Brain microvascular endothelial cell (primary cell): Measurements from ENCODE around the gene RIPOR3.

Experiments
- DNase-seq: peaks from one replicate; pipeline ENCODE4 v3.0.0-alpha.2; 2020
- H3K27ac ChIP-seq: fragments of 250-450 bp; sonication (Bioruptor Pico); 2 replicates; pipeline ENCODE4 v1.5.1; 2020; ENCODE audit warnings: mild to moderate bottlenecking, moderate library complexity
- H3K27me3 ChIP-seq: fragments of 250-450 bp; sonication (Bioruptor Pico); replicated peaks from 2 replicates; pipeline ENCODE4 v1.5.1; 2020; ENCODE audit warnings: mild to moderate bottlenecking
- H3K36me3 ChIP-seq: fragments of 250-450 bp; sonication (Bioruptor Pico); replicated peaks from 2 replicates; pipeline ENCODE4 v1.5.1; 2020; ENCODE audit warnings: mild to moderate bottlenecking
- H3K4me3 ChIP-seq: 2 replicates; pipeline ENCODE4 v1.5.1; 2011; ENCODE audit warnings: low read depth, mild to moderate bottlenecking, control low read depth, low read length, moderate library complexity
- in situ Hi-C: cut with HindIII; loops from 2 replicates; pipeline ENCODE4 v1.10.0; 2017; ENCODE audit warnings: low sequenced_read_pairs, low pct_ligation_motif_present
- TF ChIP-seq, protein P1 (sequence below): IDR thresholded peaks from 2 replicates; pipeline ENCODE4 v1.5.1; 2011; ENCODE audit warnings: low read depth, mild to moderate bottlenecking, moderate library complexity, low read length, control low read depth, inconsistent platforms; ENCODE audit errors: missing control alignments

Gene RIPOR3

DNA sequence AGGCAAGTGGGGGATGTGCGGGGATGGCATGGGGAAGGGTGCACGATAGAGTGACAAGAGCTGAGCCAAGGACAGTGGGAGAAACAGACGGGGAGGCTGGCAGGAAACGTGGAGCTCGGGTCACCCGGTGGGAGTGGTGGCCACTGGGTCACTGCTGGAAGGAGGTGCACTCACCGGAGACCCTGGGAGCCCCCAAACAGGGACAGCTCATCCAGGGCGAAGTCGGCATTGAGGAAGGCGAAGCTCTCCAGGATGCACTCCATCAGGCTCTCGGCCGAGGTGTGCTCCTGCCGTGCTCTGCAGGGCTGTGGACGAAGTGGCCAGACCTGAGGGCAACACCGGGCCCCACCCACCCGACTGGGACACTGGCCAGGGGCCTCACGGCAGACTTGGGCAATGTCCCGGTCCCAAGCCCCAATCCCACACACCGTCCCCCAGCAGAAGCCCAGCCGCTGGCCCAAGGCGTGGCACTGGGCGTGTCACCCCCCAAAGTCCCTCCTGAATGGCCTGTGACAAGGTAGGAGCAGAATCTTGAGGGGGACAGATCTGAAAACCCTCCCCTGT lies 93.9 kb downstream of the RIPOR3 start:
- Histone ChIP-seq H3K27me3 (no peaks in the 10 kb centered on the region), H3K36me3 (peaks cover under 1% of the 10 kb centered on the region), H3K4me3 (no peak overlapping the region), H3K27ac (no peak overlapping the region)
- DNase-seq, result no peak
- TF ChIP-seq, protein P1, sequence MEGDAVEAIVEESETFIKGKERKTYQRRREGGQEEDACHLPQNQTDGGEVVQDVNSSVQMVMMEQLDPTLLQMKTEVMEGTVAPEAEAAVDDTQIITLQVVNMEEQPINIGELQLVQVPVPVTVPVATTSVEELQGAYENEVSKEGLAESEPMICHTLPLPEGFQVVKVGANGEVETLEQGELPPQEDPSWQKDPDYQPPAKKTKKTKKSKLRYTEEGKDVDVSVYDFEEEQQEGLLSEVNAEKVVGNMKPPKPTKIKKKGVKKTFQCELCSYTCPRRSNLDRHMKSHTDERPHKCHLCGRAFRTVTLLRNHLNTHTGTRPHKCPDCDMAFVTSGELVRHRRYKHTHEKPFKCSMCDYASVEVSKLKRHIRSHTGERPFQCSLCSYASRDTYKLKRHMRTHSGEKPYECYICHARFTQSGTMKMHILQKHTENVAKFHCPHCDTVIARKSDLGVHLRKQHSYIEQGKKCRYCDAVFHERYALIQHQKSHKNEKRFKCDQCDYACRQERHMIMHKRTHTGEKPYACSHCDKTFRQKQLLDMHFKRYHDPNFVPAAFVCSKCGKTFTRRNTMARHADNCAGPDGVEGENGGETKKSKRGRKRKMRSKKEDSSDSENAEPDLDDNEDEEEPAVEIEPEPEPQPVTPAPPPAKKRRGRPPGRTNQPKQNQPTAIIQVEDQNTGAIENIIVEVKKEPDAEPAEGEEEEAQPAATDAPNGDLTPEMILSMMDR, result no peak
- in situ Hi-C loops, result no loop called here

DNA sequence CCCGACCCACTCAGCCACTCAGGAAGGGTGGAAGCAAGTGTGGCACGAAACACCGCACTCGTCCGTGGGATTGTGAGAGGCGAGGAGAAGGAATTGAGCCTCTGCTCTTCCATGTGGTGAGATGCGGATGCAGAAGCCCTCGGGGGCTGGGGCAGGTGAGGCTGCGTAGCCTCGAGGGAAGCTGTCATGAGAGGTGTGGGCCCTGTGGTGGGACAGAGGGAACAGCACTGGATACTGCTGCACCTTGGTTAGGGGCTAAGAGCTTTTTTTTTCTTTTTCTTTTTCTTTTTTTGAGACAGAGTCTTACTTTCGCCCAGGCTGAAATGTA lies 94.7 kb downstream of the RIPOR3 start:
- no peaks in the 10 kb centered on the region for H3K27me3 ChIP-seq
- H3K36me3 ChIP-seq, result peaks cover 7% of the 10 kb centered on the region
- H3K27ac ChIP-seq, result no peak overlapping the region
- no peak for DNase-seq
- no peak overlapping the region for H3K4me3 ChIP-seq
- TF ChIP-seq, protein P1, result no peak
- in situ Hi-C loops, result no loop called here

DNA sequence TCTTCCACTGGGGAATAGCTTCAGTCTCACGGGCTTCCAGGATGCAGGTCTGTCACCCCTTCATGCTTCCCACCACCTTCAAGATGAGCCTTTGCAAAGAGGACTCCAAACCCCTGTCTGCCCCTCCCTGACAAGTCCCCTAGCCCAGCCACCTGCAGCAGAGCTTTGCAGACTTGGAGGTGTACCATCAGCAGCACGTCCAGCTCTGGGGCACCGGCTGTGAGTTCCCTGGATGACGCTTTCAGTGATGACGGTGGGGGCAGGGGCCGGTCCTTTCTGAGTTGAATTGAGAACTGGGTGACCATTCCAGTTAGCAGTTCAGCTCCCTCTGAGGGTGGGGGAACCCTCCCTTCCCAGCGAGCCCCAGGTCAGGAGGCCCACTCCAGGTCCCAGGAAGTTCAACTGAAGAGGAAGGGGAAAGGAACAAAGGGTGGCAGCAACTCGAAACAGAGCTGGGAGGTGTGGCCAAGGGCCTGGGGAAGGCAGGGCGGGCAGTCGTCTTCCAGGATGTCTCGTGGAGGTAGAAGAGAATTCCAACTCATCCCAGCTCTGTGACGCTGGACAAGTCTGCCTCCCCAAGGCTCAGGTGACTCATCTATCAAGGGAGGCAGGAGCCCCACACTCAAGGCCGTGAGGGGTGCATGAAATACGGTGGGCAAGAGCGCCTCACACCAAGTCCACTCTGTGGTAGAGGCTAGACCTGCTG lies 95.2 kb downstream of the RIPOR3 start:
- in situ Hi-C loops, result no loop called here

DNA sequence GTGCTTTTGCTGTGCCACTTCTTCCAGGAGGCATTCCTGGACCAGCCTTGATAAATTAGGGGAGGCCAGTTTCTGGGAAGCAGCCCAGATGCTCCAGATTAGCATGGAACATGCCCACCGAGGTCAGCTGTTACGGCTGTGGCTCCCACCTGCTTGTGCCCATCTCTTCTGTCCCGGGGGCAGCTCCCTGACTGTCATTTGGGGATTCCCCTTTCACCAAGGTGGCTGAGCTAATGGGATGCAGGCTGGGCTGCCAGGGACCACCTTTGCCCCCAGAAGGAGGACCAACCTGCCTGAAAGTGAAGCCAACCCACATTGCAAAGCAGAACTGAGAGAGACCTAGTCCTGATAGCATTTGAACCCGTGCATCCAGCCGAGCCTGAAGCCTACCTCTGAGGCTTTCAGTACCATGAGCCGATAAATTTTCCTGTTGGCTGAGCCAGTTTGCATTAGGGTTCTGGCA lies 95.9 kb downstream of the RIPOR3 start:
- no peak overlapping the region for H3K27ac ChIP-seq
- no peak overlapping the region for H3K4me3 ChIP-seq
- TF ChIP-seq, protein P1, result no peak
- no peaks in the 10 kb centered on the region for H3K27me3 ChIP-seq
- no peak for DNase-seq
- in situ Hi-C loops, result no loop called here
- H3K36me3 ChIP-seq, result peaks cover 7% of the 10 kb centered on the region

More for the DNA sequence above, 95.2 kb downstream of the RIPOR3 start:
- Histone ChIP-seq H3K27ac (no peak overlapping the region), H3K36me3 (peaks cover 7% of the 10 kb centered on the region), H3K4me3 (no peak overlapping the region), H3K27me3 (no peaks in the 10 kb centered on the region)
- DNase-seq, result no peak
- TF ChIP-seq, protein P1, result no peak

DNA sequence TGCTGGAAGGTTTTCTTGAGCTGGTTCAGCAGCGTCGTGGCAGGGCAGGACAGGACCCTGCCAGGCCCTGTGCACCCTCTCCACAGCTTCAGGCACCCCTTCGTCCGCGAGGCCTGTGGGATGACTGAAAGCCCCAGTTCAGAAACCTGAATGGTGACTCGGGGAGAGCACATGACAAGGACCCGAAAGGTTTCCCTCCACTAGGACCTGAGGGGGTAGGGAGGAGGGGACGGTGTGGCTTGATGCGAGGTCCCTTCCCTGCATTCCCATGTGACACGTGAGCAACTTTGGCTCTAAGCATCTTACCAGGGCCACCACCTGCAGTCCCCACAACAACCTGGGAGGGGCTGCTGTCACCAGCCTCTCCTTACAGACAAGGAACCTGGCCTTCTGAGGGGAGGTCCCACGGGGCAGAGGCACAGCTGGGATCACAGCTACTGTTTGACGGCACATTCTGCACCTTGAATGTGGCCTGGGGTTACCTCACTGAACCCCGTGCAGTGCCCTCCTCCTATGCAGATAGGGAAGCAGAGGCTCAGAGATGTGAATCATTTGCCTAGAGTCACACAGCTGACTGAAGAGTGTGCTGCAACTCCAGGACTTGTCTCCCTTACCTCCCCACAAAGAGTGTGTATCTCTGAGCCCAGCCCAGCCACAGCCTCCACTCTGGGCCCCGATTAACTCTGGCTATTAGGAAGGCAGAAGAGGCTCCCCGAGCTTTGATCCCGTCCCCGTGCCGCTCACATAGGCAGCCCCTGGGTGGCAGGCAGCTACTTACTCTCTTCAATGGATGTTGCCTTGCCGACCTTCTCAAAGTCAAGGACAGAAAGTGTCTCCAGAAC lies 96.5 kb downstream of the RIPOR3 start:
- peaks cover 13% of the 10 kb centered on the region for H3K36me3 ChIP-seq

More for the DNA sequence above, 96.5 kb downstream of the RIPOR3 start:
- Histone ChIP-seq H3K27me3 (no peaks in the 10 kb centered on the region), H3K4me3 (no peak overlapping the region), H3K27ac (no peak overlapping the region)
- DNase-seq, result no peak
- TF ChIP-seq, protein P1, result peak; percentile 4
- in situ Hi-C loops, result no loop called here
